Muscle of arm (tissue), 12 donors: ENCODE measurements around the gene PRKCA. TPM values are rescaled to one million over a fixed set of nuclear protein-coding genes. Genes with fewer than 3 reads are reported as not detected.

Source experiments
- DNase-seq: peaks from one replicate; pipeline ENCODE4 v3.0.0-alpha.2; 2013
- polyA plus RNA-seq, 12 donors: library from polyadenylated mRNA; unstranded; fragments of 120-200 nt; gene quantifications; one replicate each; pipeline ENCODE4 v1.2.1, GENCODE V29; 2013; ENCODE audit not compliant: insufficient read length in 12 of 12

PRKCA gene
- polyA plus RNA-seq, 12 donors: 2.5 to 9.1 (median 3.4) TPM; not detected in 1

DNA sequence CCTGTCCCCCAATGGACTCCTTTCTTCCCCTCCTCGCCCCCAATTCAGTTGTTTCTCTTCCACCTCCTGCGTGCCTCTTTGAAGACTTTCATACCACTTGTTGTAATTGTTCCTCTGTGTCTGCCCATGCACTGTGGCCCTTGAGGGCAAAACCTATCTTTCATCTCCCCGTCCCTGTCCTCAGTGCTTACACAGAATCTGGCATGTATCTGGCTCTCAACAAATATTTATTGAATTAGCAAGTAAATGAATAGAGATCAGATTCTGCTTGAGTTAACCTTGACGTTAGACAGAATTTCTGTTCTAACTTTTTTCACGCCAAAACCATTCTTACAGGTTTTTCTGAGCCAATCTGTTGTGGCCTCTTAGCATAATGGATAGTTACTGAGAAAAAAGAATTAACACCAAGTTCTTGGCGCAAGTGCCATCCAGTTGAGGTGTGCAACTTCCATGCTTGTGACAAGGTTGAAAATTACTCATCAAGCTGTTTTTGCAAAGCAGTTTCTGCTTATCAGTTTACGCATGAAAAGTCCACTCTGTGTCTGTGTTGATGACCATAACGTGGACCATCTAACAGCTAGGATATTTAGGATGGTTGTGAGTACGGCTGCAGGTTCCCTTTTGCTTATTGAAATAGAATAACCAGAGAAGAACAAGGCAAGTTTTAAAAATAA lies 215.1 kb downstream of the PRKCA start:
- no peak for DNase-seq

DNA sequence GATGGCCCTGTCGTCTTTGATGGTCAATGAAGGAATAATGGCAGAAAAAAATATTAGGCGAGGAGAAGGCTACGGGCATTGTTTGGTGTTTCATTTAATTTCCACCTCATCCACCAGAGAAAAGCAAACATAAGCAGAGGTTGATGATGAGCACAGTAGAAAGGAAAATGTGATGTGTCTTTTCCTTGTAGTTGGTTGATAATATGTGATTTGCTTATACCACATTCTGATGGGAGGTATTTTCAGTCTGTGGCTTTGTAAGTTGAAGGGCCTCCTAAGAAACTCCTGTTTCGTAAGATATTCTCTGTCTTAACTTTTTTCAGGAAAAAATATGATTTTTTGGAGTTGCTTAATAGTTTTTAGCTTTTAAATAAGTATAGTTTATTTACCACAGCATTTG lies 215.7 kb downstream of the PRKCA start:
- no peak for DNase-seq

DNA sequence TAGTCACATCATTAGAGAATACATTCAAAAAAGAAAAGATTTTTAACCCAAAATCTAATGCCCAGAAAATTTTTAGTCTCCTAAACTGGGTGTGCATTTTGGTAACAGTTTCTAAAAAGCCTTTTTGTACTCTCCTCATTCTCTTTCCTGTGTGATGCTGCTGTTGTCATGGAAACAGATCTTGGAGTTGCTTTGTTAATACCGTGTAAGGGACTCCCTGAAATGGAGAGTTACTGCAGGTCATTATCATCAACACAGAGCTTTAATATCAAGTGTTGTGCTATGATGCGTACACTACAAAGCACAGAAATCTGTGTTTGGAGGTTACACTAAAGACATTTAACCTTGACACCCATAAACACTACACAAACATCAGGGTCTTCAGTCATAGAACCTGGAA lies 216.3 kb downstream of the PRKCA start:
- DNase-seq: no peak

DNA sequence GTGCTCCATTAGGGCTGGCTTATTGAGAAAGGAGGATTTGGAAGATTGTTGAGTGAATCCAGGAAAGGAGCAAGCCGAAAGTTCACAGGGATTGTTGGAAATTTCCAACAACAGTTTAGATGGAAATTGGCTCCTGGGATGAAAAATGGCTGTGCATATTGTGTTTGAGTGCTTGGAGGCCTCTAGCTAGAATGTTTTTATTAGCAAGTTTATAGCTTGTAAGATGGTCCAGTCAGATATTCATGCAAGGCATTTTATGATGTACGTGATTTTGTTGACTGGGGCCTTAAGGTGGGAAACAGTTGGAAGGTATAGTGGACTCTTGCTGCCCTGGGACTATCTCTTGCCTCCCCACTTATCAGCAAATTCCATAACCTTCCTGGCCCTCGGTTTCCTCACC lies 216.7 kb downstream of the PRKCA start:
- DNase-seq: no peak

DNA sequence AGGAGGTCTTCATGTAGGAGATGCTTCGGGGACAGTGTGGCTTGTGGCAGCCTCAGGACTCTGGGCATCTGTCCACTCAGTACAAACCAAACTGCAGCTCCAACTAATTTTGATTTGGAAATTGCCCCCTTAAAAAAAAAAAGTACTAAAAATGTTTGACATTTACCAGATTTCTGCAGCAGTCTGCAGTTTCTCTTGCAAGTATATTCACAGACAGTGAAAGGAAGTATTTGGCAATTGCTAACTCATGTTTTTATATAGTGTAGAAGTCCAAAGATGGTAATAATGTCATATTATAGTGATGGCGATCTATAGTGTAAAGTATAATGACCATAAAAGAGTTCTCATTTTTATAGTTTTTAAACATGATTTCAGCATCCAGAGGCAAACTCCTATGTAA lies 218.6 kb downstream of the PRKCA start:
- no peak for DNase-seq

DNA sequence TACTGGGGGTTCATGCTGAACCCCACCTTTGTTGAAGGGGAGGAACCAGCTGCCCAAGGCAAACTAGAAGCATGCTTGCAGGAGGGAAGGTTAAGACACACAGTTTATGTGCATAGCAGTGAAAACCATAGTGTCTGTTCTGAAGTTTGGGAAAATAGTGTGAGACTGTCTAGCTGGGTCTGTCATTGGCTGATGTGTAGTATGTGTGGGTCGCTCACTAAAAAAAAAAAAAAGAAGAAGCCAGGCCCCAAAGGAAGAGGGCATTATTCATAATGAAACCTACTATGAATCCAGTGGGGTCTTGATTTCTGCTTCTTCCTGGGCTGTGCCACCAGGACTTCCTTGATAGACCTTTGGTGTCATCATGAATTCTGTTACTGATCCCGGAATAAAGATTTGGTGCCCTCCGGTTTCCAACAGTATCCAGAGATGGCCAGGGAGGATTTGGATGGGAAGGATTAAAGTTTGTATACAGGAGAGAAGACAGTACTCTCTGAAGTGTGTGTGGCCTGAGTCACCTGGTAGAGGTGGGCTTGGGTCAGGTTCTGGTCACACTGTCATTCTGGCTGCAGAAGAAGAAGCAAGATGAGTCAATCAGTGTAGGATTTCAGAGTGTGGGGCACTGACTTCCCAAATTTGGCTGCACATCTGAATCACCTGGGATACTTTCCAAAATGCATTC lies 220.3 kb downstream of the PRKCA start:
- DNase-seq: no peak

DNA sequence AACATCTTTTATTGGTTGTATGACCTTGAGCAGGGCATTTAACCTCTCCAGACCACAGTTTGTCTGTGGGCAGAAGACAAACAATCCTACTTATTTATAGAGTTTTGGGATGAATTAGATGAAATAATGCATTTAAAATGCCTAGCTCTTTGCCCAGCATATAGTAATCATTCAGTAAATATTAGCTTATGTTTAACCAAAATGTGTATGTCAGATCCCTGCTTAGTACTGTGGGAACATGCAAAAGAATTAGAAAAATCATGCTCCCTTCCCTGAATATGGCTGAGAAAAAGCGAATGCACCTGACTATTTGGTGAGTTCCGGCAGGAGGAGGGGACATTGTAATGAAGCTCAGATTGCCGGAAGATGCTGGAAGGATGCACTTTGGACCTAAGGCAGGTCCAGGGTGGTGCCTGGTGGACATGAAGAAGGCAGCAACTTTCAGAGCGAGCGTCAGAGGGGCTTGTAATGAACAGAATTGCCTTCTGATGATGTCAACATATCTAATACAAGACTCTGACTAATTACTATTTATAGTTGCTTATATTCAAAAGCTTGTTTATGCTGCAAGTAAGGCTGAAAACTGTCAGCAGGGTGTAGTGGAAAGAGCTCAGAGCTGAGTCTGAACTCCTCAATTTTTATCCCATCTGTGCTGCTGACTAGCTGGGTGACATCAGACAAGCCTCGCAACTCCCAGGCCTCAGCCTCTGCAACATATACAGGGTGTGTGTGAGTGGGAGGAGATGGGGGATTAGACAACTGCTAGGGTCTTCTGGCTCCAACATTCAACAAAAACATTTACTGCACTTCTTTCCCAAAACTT lies 221.2 kb downstream of the PRKCA start:
- no peak for DNase-seq

DNA sequence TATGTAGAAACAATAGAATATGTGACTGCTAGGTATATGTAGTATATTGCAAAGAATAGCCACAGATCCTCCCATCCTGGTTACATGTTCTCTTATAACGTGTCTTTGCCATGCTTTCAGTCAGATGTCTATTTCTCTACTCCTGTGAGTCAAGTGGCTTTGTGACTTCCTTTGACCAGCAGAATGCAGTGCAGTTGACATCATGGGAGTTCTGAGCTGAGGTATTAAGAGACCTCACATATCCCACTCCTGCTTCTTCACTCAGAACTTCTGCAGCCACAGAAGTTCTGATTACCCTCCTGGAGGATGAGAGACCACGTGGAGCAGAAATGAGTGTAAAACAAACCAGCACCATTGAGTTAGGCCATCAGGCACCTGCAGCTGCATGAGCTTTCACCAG lies 222.5 kb downstream of the PRKCA start:
- no peak for DNase-seq

DNA sequence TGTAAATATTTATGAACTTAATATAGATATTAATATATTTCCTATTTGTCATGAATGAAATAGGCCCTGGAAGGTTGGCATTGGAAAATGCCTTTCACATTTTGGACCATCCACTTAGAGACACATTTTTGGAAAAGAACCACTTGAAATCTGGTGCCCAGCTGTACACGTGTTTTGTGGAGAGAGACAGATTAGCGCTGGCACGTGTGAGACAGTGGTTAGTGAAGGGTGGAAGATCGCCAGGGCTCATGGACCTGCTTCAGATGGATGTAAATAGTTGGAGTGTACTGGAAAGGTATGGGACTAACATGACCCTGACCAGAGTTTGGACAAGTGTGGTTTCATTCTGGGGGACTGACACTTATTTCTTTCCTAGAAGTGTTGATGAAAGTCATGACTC lies 222.9 kb downstream of the PRKCA start:
- no peak for DNase-seq

DNA sequence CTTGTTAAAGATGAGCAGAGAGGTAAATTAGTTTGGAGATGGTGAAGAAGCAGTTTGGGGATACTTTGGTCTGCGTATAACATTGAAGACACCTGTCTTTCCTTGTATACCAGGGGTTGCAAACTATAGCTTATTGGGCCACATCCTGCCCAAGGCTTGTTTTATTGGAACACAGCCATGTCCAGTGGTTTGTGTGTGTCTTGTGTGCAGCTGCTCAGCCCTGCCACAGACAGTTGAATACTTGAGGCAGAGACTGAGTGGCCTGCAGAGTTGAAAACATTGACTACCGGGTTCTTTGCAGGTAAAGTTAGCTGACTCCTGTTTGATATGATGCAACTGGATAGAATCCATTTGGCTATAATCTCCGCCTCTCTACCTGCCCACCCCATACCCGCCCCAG lies 224.4 kb downstream of the PRKCA start:
- no peak for DNase-seq

DNA sequence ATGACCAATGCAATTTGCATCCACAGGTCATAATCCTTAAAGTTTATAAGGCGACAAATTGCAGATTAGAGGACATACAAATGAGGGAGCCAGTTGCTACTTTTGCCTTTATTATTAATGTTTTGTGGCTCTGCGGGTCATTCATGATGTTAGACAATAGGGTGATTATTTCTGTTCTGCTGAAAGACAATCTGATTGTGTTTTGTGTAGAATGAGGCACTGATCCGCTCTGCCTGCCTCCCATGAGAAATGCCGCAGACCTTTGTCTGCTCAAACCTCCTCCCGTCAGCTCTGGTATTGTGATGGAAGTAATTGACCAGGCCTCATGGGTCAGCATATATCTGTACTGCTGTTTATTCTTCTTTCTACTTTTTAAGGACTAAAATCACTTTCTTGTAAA lies 224.9 kb downstream of the PRKCA start:
- DNase-seq: no peak

DNA sequence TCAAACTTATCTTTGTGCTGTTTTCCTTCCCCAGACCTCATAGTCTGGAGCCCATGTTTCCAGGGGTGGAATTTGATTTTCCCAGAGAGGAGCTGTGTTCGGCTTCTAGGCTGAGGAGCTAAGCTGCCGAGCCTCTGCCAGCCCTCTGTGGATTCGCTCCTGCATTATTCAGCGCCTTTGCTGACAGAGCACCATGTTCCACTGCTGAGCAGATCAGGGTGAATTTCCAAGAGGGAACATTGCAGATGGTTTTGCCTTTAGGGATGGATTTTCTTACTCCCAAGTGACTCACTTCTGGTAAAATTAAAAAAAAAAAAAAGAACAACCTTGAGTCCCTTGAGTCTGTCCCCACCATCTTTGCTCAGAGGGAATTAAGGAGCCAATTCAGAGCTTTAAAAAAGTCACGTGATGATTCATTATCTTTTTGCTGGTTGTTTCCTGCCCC lies 229.5 kb downstream of the PRKCA start:
- DNase-seq: no peak

DNA sequence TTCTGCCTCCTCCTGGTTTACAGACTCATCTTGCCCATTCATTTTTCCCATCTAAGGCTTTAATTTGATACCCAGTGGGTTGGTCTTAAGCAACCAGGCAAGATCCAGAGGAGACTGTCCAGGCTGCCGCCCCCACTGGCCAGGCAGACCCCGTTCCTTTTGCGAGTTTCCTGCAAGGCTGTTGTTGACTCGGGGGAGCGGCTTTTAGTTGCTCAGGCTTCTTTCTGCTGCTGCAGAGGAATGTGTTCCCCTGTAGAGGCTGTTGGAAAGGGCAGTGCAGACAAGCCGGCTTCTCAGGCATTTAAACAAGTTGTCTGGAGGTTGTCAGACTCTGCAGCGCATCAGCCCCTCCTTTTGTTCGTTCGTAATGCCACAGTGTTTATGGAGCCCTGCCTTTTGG lies 231.2 kb downstream of the PRKCA start:
- no peak for DNase-seq

DNA sequence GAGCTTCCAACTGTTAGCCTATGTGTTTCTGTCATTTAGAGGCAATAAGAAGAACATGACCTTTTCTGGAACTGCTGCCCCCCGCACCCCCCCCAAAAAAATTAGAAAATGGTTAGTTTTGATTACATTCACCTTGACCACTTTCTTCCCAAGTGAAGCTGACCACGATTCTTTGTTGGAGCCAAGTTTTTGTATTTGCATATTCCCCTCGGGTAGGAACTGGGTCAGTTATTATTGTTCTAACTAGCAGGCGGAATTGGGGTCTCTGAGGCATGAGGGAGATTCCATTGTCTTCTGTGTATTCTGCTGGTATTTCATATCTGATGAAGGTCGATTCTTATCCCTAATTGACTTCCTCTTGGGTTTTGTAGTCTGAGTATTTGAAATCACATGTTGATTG lies 231.6 kb downstream of the PRKCA start:
- no peak for DNase-seq

DNA sequence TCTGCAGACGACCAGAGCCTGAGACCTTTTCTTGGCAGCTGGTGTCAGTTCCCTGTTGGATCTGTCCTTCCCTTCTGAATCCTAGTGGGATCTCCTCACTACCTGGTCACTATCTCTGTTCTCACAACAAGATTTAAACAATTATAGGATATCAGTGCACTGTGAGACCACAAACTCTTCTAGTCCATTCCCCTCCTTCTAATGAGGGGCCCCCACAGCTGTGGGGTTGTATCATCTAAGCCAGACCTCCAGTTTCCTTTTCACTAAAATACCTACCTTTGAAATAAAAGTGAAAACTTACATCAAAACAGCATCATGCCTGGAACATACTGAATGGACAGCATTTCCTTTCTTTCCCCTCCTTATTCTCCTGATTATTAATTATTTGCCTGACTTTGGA lies 233.2 kb downstream of the PRKCA start:
- no peak for DNase-seq

DNA sequence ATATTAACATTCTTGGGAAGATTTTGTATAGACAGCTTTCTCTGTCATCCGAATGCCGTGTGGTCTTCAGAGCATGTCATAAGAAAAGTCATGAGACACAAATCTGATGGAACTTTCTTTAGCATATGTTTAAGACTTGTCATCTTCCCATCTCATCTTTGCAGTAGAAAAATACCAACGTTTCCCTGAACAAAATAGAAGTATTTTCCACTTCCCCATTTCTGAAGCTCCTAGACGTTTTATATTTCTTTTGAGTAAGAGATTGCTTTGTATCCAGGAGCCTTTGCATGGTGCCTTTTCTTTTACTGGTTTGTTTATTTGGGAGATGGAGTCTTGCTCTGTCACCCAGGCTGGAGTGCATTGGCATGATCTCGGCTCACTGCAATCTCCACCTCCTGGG lies 235.1 kb downstream of the PRKCA start:
- DNase-seq: no peak

DNA sequence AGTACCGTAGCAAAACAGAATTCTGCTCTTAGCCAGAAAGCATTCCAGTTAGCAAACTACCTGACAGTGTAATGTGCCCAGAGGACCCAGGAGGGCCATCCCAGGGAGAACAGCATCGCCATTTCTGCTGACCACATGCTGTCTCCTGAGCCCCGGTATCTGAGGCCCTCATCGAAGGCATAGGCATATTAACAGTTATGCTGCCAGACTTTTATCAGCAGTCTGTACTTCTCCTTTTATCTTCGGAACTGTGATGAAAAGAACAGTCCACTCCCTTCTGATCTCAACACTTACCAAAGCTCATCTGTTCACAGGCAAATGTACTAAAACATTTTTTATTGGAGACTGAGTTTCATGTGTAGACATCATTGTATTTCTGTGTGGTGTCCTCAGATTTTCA lies 236.4 kb downstream of the PRKCA start:
- DNase-seq: no peak

DNA sequence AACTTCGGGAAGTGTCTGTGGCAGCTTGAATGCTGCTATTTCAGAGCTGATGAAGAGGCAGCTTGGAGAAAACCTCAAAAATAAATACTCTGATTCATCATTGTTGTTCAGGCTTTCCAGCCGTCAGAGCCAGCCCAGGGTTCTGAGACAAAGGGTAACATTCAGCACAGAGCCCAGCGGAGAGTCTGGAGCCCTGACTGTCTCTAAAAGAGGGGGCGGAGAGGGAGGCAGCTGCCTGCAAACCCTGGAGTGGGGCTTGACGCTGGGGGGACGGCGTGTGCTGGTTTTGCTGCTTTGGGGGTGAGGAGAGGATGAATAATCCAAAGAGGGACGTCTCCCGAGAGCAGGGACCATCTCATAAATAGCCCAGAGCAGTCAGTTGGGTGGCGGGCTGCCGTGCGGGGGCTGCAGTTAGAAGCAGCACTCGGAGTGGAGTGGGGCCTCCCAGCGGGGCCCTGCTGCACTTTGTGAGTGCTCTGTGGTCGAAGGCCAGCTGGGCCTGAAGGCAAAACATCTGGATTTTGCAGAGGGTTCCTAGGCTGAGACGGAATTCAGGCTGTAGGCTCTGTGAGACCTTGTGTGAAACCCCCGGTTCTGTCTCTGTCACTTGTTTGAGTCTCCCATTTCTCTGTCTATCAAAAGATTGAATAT lies 237.8 kb downstream of the PRKCA start:
- peak; percentile 49 for DNase-seq

DNA sequence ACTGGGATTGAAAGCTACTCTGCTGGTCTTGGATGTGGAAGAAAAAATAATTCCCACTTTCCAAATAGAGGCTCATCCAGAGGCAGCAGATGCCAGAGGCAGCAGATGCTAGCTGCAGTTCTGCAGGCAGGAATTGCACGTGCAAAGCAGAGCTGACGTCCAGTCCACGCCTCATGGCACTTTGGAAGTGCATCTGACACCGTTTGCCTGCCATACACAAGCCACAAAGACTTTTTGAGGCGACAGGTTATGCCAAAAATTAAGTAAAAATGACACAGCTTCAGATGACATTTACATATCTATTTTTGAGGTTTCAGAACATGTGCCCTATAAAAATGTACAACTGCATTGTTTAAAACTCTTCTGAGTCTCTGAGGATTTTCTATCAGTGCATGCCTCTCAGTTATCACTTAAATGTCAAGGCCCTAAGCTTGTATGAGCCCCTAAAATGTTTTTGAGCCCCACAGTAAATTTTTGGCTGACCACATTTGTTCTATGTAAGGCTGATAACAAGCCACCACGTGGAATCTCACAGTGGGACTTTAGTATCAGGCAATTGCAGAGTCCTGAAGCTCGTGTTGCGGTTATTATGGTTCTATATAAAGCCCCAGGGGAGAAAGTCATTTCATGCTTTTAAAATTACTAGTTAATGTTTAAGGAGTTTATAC lies 239.2 kb downstream of the PRKCA start:
- DNase-seq: peak; percentile 26

DNA sequence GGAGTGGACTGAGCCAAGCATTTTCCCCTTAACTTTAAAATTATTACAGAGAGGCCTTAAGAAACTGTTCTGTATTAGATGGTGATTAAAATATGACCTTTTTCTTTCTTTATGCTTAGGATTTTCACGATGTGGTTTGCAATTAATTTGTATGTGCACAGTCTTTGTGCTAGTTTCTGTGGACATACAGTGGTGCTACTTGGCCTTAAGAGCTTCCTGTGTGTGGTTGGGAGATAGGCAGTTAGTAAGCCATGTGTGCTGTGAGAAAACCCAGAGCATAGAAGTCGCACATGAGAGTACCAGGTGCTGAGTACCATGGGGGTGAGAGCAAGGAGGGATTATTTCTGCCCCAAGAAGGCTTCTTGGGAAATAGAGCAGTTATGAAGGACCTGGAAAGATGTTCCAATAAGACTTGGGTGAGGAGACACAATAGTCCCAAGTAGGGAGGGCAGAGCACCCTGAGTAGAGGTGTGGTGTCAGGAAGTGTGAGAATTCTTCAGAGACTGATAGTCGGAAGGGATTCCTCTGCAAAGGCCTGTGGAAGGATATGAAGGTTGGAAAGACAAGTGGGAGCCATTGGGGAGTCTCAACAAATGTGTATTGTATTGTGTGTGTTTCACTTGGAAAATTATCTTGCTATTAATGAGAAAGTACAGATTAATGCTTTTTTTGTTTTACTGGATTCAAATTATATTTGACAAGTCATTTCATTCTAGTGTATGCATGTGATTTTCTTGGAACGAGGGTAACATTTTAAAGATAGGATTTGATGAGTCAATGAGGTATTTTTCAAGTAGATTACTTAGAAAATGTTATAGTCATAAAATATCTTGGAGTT lies 239.9 kb downstream of the PRKCA start:
- DNase-seq: no peak

DNA sequence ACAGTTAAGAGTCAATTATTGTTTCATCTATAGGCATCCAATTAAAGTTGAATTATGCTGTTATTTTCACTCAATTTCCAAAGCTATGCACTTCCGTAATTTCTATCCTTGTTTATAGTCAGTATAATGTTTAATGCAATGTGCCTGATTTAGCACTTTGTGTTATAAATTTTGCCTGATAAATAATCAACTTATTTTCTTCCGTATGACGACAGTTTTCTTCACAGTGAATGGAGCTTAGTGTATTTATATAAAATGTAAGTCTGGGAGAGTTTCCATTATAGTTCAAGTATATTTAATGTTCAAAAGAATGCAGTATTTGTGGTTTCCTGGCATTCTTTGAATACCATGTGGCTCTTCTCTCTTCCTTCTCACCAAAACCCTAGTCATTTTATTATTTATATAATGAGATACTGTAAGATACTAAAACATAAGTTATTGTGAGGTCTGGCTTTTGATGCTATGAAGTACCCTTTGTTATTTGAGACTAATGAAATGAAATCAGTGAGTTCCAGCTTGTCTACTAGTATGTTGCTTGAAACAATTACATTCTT lies 240.6 kb downstream of the PRKCA start:
- no peak for DNase-seq
